ENCODE measurements around the gene LENG8.
A peak's percentile ranks its signal among the peaks of the same experiment; 100 is the strongest.

Gene LENG8

GRCh38 chr19:54473071-54473891 lies 24.3 kb downstream of the LENG8 start, which contains the start of gene CDC42EP5:
TSS of gene CDC42EP5 (minus strand) at chr19:54473296. CDS start at chr19:54465547, 7,749 bp downstream.
- CTCF ChIA-PET, result interaction anchor here (0.7 to 1.5 kb wide), 9 partner anchors 8 to 695 kb away, joined by 3 to 5 read pairs (median 3); partner anchors contain the start of gene LENG8
- peaks cover 7% of the 10 kb centered on the region; the same call in 1 of the 2 replicates for H3K4me1 ChIP-seq (ENCODE audit: control insufficient read depth, insufficient read depth, low read length)
- no peaks in the 10 kb centered on the region for H3K36me3 ChIP-seq (ENCODE audit: control insufficient read depth in 2 of 2, insufficient read depth in 1 of 2, low read length in 2 of 2)
- peak within 1 kb of the TSS; percentile 0 for H3K4me3 ChIP-seq (ENCODE audit: low read depth, low read length)
- H3K27ac ChIP-seq (ENCODE audit: extremely low read depth, low read depth, low read length), result no peak within 1 kb of the TSS
- H3K9me3 ChIP-seq (ENCODE audit: control insufficient read depth, insufficient read depth, low read depth, low read length), result no peaks in the 10 kb centered on the region
- POLR2A ChIA-PET, result interaction anchor here (0.7 to 1.8 kb wide), 6 partner anchors 10 to 45 kb away, joined by 3 to 8 read pairs (median 4); partner anchors contain the start of genes LENG8 and LENG9
- TF ChIP-seq ZFHX2 (tag by site-specific recombination; conservative IDR thresholded peaks at IDR 0.05) (peak; percentile 96), PRDM10 (tag by site-specific recombination; IDR thresholded peaks at IDR 0.05) (peak; percentile 95), ZIC2 (tag by site-specific recombination; IDR thresholded peaks at IDR 0.05) (0 out of 2 replicates have a peak, but pooled peaks have one; percentile 10), ZNF501 (tag by site-specific recombination; IDR thresholded peaks at IDR 0.05) (no peak), ZNF645 (tag by site-specific recombination; IDR thresholded peaks at IDR 0.05) (no peak), ZBTB26 (tag by site-specific recombination; optimal IDR thresholded peaks at IDR 0.05) (peak; percentile 22), ZBTB21 (tag by site-specific recombination; IDR thresholded peaks at IDR 0.05) (0 out of 2 replicates have a peak, but pooled peaks have one; percentile 13), SP2 (tag by site-specific recombination; IDR thresholded peaks at IDR 0.05) (peak; percentile 40), KLF1 (tag by site-specific recombination; IDR thresholded peaks at IDR 0.05) (peak; percentile 42; the same call in 1 of the 2 replicates), KLF9 (tag by site-specific recombination; IDR thresholded peaks at IDR 0.05; ENCODE audit: low read depth) (peak; percentile 66), ZNF600 (tag by site-specific recombination; IDR thresholded peaks at IDR 0.05) (peak; percentile 44; the same call in 1 of the 2 replicates), EGR2 (tag by site-specific recombination; IDR thresholded peaks at IDR 0.05; ENCODE audit: low read depth) (peak; percentile 97), SP3 (tag by site-specific recombination; IDR thresholded peaks at IDR 0.05) (peak; percentile 74), ZBTB7A (tag by site-specific recombination; IDR thresholded peaks at IDR 0.05; ENCODE audit: low read depth) (no peak), ZNF341 (tag by site-specific recombination; IDR thresholded peaks at IDR 0.05; ENCODE audit: low read depth) (peak; percentile 85), ZNF23 (tag by site-specific recombination; IDR thresholded peaks at IDR 0.05; ENCODE audit: borderline replicate concordance) (no peak), ZNF398 (tag by site-specific recombination; IDR thresholded peaks at IDR 0.05) (peak; percentile 53), PRDM1 (tag by site-specific recombination; IDR thresholded peaks at IDR 0.05) (peak; percentile 91), GLIS2 (tag by site-specific recombination; IDR thresholded peaks at IDR 0.05) (peak; percentile 77), ZNF169 (tag by site-specific recombination; IDR thresholded peaks at IDR 0.05) (no peak), SP7 (tag by site-specific recombination; IDR thresholded peaks at IDR 0.05) (0 out of 2 replicates have a peak, but pooled peaks have one; percentile 34), ZNF335 (tag by site-specific recombination; conservative IDR thresholded peaks at IDR 0.05) (peak; percentile 58), ZNF223 (tag by site-specific recombination; IDR thresholded peaks at IDR 0.05) (peak; percentile 65; the same call in 1 of the 2 replicates), ZBTB17 (tag by site-specific recombination; IDR thresholded peaks at IDR 0.05) (peak; percentile 42; the same call in 1 of the 2 replicates), HIC1 (tag by site-specific recombination; IDR thresholded peaks at IDR 0.05) (0 out of 2 replicates have a peak, but pooled peaks have one; percentile 5), GFI1B (tag by site-specific recombination; IDR thresholded peaks at IDR 0.05) (peak; percentile 56), ZNF792 (tag by site-specific recombination; IDR thresholded peaks at IDR 0.05) (no peak)

Data from HEK293 (cell line).